NCI-H2081 (cell line): Measurements from ENCODE around the gene SPATS2.
A peak's percentile ranks its signal among the peaks of the same experiment; 100 is the strongest.
"Not testable (repeated sequence)": the region's sequence is repeated elsewhere in the genome, so short reads cannot be mapped to it uniquely, and the experiment has no call there.

Source experiments
- DNase-seq, 2 experiments: peaks; one replicate each; lab custom pipeline; 2025; lab: John Stamatoyannopoulos, UW

The SPATS2 gene

GRCh38 chr12:49352351-49352750 is 14.9 kb upstream of the SPATS2 start:
- DNase-seq: no peak

- no peak for DNase-seq
Observed at GRCh38 chr12:49355913-49356312, 11.3 kb upstream of the SPATS2 start.

- peak in 1 of 2 experiments; percentile 18 for DNase-seq
Observed at GRCh38 chr12:49357103-49357678, 10.1 kb upstream of the SPATS2 start.

GRCh38 chr12:49358483-49359141 is 8.7 kb upstream of the SPATS2 start:
- peak; percentile 65 to 71 for DNase-seq

GRCh38 chr12:49359671-49360070 is 7.6 kb upstream of the SPATS2 start:
- DNase-seq: no peak

- DNase-seq: no peak
Observed at GRCh38 chr12:49362077-49362476, 5.2 kb upstream of the SPATS2 start.

- DNase-seq: no peak
Observed at GRCh38 chr12:49364989-49365388, 2.3 kb upstream of the SPATS2 start.

GRCh38 chr12:49365542-49365941 is 1.7 kb upstream of the SPATS2 start:
- no peak for DNase-seq

- DNase-seq: no peak
Observed at GRCh38 chr12:49366096-49366651, 1.1 kb upstream of the SPATS2 start.

- peak; percentile 91 to 96 for DNase-seq
Observed at GRCh38 chr12:49366652-49367380, 446 bp upstream of the SPATS2 start.

GRCh38 chr12:49368240-49368600 is 958 bp downstream of the SPATS2 start:
- no peak for DNase-seq

- peak; percentile 13 to 50 for DNase-seq
Observed at GRCh38 chr12:49369411-49370145, 2.3 kb downstream of the SPATS2 start.

- DNase-seq: no peak
Observed at GRCh38 chr12:49370539-49370938, 3.3 kb downstream of the SPATS2 start.

GRCh38 chr12:49375406-49375805 is 8.1 kb downstream of the SPATS2 start:
- DNase-seq: peak in 1 of 2 experiments; percentile 3

- DNase-seq: no peak
Observed at GRCh38 chr12:49377386-49377785, 10.1 kb downstream of the SPATS2 start.

GRCh38 chr12:49380184-49380583 is 12.9 kb downstream of the SPATS2 start:
- not testable (repeated sequence) for DNase-seq

- no peak for DNase-seq
Observed at GRCh38 chr12:49388682-49389386, 21.6 kb downstream of the SPATS2 start.

- no peak for DNase-seq
Observed at GRCh38 chr12:49389387-49389703, 22.1 kb downstream of the SPATS2 start.

- DNase-seq: no peak
Observed at GRCh38 chr12:49397000-49397399, 29.7 kb downstream of the SPATS2 start.

- no peak for DNase-seq
Observed at GRCh38 chr12:49400304-49400703, 33.0 kb downstream of the SPATS2 start.

GRCh38 chr12:49403971-49404450 is 36.7 kb downstream of the SPATS2 start:
- no peak for DNase-seq

GRCh38 chr12:49404956-49405355 is 37.7 kb downstream of the SPATS2 start:
- no peak for DNase-seq
